Gastroesophageal sphincter (tissue), 4 donors: Measurements from ENCODE around the gene ZSCAN31. TPM values are rescaled to one million over a fixed set of nuclear protein-coding genes. Genes with fewer than 3 reads are reported as not detected.

Experiments used
- ATAC-seq: fragments of 150-250 bp; one replicate; pipeline ENCODE4 v1.9.1; 2016; ENCODE audit warnings: mild to moderate bottlenecking, moderate library complexity
- H3K27ac ChIP-seq, 4 donors: fragments of 200-600 bp; sonication (generic) in 3 of 4; 1 replicate in 3 of 4; 2 replicates in 1 of 4; pipeline ENCODE4 v1.5.1; 2016 to 2019
- H3K27me3 ChIP-seq: fragments of 200-600 bp; sonication (generic); one replicate; pipeline ENCODE4 v1.5.1; 2019
- H3K36me3 ChIP-seq, 2 donors: fragments of 200-600 bp; sonication (generic); one replicate each; pipeline ENCODE4 v1.5.1; 2019; ENCODE audit warnings: control low read depth in 1 of 2
- H3K4me1 ChIP-seq, 3 donors: fragments of 200-600 bp; sonication (generic); 1 replicate in 2 of 3; 2 replicates in 1 of 3; pipeline ENCODE4 v1.5.1; 2016 to 2019; ENCODE audit warnings: control low read depth in 2 of 3
- H3K4me3 ChIP-seq, 2 donors: fragments of 200-600 bp; sonication (generic); one replicate each; pipeline ENCODE4 v1.5.1; 2019; ENCODE audit warnings: mild to moderate bottlenecking in 1 of 2, moderate library complexity in 1 of 2
- H3K9me3 ChIP-seq, 3 donors: fragments of 200-600 bp; sonication (generic); one replicate each; pipeline ENCODE4 v1.5.1; 2017 to 2019; ENCODE audit warnings: control low read depth in 2 of 3
- EP300 ChIP-seq: sonication (generic); formaldehyde crosslinking; IDR thresholded peaks from one replicate; pipeline ENCODE4 v1.6.1; 2017; ENCODE audit warnings: antibody characterized with exemption, mild to moderate bottlenecking
- POLR2A ChIP-seq, 2 donors: fragments of 450-650 bp; IDR thresholded peaks; one replicate each; pipeline ENCODE4 v1.6.1; 2017; ENCODE audit warnings: antibody characterized with exemption in 2 of 2, mild to moderate bottlenecking in 2 of 2, moderate library complexity in 1 of 2
- POLR2AphosphoS5 ChIP-seq: sonication (generic); formaldehyde crosslinking; IDR thresholded peaks from one replicate; pipeline ENCODE4 v1.6.1; 2017; ENCODE audit warnings: antibody characterized with exemption
- WGBS, 2 donors: methylation state at CpG; one replicate each; pipeline ENCODE4 v1.1.5; 2018; ENCODE audit warnings: low coverage in 1 of 2; 5-methylcytosine and 5-hydroxymethylcytosine counted together
- total RNA-seq, 4 donors: library from RNA; depleted of rRNA; stranded (reverse); fragments of >200 nt; gene quantifications; one replicate each; pipeline ENCODE4 v1.1.0, GENCODE V29; 2016
- TF ChIP-seq, protein P1 (sequence below), 4 experiments: fragments of 200-600 bp in 2 of 4; fragments of 450-650 bp in 2 of 4; sonication (generic) in 1 of 4; IDR thresholded peaks; one replicate each; pipeline ENCODE4 v1.5.1; 2017 to 2019; ENCODE audit warnings: antibody characterized with exemption in 4 of 4, mild to moderate bottlenecking in 2 of 4, moderate library complexity in 2 of 4

Gene ZSCAN31
- total RNA-seq, 4 donors from 2014 or later: 14.9 to 32.0 (median 24.8) TPM

GRCh38 chr6:28340310-28341095, 4.6 kb upstream of the ZSCAN31 start:
- peaks cover 4 to 14% (median 6%) of the 10 kb centered on the region in 3 donors for H3K4me1 ChIP-seq
- no peak overlapping the region for H3K27ac ChIP-seq
- TF ChIP-seq POLR2AphosphoS5 (no peak), POLR2A (IDR thresholded peaks at IDR 0.05) (no peak), EP300 (no peak)
- TF ChIP-seq, protein P1, sequence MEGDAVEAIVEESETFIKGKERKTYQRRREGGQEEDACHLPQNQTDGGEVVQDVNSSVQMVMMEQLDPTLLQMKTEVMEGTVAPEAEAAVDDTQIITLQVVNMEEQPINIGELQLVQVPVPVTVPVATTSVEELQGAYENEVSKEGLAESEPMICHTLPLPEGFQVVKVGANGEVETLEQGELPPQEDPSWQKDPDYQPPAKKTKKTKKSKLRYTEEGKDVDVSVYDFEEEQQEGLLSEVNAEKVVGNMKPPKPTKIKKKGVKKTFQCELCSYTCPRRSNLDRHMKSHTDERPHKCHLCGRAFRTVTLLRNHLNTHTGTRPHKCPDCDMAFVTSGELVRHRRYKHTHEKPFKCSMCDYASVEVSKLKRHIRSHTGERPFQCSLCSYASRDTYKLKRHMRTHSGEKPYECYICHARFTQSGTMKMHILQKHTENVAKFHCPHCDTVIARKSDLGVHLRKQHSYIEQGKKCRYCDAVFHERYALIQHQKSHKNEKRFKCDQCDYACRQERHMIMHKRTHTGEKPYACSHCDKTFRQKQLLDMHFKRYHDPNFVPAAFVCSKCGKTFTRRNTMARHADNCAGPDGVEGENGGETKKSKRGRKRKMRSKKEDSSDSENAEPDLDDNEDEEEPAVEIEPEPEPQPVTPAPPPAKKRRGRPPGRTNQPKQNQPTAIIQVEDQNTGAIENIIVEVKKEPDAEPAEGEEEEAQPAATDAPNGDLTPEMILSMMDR (IDR thresholded peaks at IDR 0.05): no peak
- H3K4me3 ChIP-seq: no peak overlapping the region
- WGBS, 2 donors: 73 to 83% methylated on average over 1 of the region's 1 CpG
- H3K27me3 ChIP-seq: no peaks in the 10 kb centered on the region
- no peak for ATAC-seq
- no peaks in the 10 kb centered on the region for H3K36me3 ChIP-seq
- no peaks in the 10 kb centered on the region for H3K9me3 ChIP-seq

DNA sequence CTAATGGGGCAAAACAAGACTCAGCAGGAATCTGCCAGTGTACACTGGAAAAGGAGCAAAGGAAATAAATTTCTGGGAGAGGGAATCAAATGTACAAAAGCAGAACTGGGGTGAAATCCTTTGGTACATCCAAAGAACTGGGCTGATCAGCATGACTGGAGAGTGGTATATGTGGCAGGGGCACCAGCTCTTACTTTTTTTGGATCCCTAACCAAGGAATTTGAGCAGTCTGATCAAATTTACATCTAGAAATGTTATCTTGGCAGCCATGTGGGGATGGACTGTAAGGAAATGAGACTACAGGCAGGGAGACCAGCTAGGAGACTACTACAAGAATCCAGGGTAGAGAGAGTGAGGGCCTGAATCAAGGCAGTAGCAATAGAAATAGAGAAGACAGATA, 1.2 kb upstream of the ZSCAN31 start:
- H3K27ac ChIP-seq: peak overlapping the region; percentile 97 to 98 (median 98)
- no peak for TF ChIP-seq POLR2AphosphoS5
- no peak for TF ChIP-seq POLR2A (IDR thresholded peaks at IDR 0.05)
- no peak for TF ChIP-seq EP300
- TF ChIP-seq, protein P1 (IDR thresholded peaks at IDR 0.05): no peak
- H3K4me3 ChIP-seq: peak overlapping the region; percentile 73 to 81
- ATAC-seq: no peak
- no peaks in the 10 kb centered on the region for H3K27me3 ChIP-seq
- H3K4me1 ChIP-seq: peaks cover 6 to 26% (median 10%) of the 10 kb centered on the region in 3 donors
- H3K9me3 ChIP-seq: no peaks in the 10 kb centered on the region
- H3K36me3 ChIP-seq: no peaks in the 10 kb centered on the region

GRCh38 chr6:28336284-28337120, 554 bp upstream of the ZSCAN31 start:
- Histone ChIP-seq H3K9me3 (no peaks in the 10 kb centered on the region), H3K27ac (peak overlapping the region; percentile 97 to 98 (median 98)), H3K4me3 (peak overlapping the region; percentile 73 to 81), H3K36me3 (no peaks in the 10 kb centered on the region), H3K4me1 (peaks cover 6 to 26% (median 10%) of the 10 kb centered on the region in 3 donors), H3K27me3 (no peaks in the 10 kb centered on the region)
- WGBS, 2 donors: 4% methylated on average over 18 to 24 of the region's 24 CpGs
- TF ChIP-seq, protein P1 (IDR thresholded peaks at IDR 0.05): no peak
- TF ChIP-seq POLR2A (IDR thresholded peaks at IDR 0.05) (no peak), EP300 (no peak)
- peak; percentile 17 for ATAC-seq

DNA sequence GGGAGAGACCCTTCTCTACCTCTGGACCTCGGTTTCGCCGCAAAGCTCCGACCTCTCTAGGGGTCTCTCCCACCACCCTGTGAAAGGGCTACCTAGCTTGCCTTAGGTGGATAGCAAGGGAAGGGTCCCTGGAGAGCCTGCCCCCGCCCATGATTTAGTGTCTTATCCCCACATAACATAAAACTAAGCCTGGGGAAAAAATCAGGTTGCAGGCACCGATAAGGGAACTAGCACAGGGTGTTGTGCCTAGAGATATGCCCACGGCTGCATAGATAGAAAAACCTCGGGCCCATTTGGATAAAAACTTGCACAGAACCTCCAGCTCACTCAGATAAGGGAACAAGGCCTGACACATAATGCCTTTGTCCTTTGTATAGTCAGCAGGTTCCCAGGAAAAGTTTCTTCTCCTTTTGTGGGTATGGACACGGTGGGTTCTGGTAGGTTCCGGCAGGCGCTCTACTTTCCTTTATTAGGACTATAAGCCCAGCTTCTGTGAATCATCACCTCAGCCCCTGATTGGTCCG, 846 bp downstream of the ZSCAN31 start:
- ATAC-seq: no peak
- WGBS, 2 donors: 35 to 44% methylated on average over 6 to 10 of the region's 12 CpGs

More for the DNA sequence above, 846 bp downstream of the ZSCAN31 start:
- Histone ChIP-seq H3K27me3 (no peaks in the 10 kb centered on the region), H3K9me3 (no peaks in the 10 kb centered on the region), H3K36me3 (no peaks in the 10 kb centered on the region), H3K27ac (peak overlapping the region; percentile 97 to 98 (median 98)), H3K4me1 (peaks cover 6 to 26% (median 10%) of the 10 kb centered on the region in 3 donors), H3K4me3 (peak overlapping the region; percentile 73 to 81)
- no peak for TF ChIP-seq POLR2AphosphoS5
- TF ChIP-seq, protein P1 (IDR thresholded peaks at IDR 0.05): no peak
- no peak for TF ChIP-seq EP300
